ENCODE results near the gene DAGLA. TPM values are rescaled to one million over a fixed set of nuclear protein-coding genes. Genes with fewer than 3 reads are reported as not detected.

DAGLA gene, protein sequence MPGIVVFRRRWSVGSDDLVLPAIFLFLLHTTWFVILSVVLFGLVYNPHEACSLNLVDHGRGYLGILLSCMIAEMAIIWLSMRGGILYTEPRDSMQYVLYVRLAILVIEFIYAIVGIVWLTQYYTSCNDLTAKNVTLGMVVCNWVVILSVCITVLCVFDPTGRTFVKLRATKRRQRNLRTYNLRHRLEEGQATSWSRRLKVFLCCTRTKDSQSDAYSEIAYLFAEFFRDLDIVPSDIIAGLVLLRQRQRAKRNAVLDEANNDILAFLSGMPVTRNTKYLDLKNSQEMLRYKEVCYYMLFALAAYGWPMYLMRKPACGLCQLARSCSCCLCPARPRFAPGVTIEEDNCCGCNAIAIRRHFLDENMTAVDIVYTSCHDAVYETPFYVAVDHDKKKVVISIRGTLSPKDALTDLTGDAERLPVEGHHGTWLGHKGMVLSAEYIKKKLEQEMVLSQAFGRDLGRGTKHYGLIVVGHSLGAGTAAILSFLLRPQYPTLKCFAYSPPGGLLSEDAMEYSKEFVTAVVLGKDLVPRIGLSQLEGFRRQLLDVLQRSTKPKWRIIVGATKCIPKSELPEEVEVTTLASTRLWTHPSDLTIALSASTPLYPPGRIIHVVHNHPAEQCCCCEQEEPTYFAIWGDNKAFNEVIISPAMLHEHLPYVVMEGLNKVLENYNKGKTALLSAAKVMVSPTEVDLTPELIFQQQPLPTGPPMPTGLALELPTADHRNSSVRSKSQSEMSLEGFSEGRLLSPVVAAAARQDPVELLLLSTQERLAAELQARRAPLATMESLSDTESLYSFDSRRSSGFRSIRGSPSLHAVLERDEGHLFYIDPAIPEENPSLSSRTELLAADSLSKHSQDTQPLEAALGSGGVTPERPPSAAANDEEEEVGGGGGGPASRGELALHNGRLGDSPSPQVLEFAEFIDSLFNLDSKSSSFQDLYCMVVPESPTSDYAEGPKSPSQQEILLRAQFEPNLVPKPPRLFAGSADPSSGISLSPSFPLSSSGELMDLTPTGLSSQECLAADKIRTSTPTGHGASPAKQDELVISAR
- total RNA-seq: 10 to 100 TPM in 2 of 3 donors, 1 to 10 TPM in 1; 7.2 to 12.0 (median 11.9) TPM
- long read RNA-seq, donor 1, partial matches to known transcripts: 5 of 7 reads
- long read RNA-seq, donor 1, other reads (novel, unspliced or antisense): 2 of 7 reads
- long read RNA-seq, donor 2, partial matches to known transcripts: 2 of 2 reads
- long read RNA-seq, donor 2, other reads (novel, unspliced or antisense): 0 of 2 reads

DNA sequence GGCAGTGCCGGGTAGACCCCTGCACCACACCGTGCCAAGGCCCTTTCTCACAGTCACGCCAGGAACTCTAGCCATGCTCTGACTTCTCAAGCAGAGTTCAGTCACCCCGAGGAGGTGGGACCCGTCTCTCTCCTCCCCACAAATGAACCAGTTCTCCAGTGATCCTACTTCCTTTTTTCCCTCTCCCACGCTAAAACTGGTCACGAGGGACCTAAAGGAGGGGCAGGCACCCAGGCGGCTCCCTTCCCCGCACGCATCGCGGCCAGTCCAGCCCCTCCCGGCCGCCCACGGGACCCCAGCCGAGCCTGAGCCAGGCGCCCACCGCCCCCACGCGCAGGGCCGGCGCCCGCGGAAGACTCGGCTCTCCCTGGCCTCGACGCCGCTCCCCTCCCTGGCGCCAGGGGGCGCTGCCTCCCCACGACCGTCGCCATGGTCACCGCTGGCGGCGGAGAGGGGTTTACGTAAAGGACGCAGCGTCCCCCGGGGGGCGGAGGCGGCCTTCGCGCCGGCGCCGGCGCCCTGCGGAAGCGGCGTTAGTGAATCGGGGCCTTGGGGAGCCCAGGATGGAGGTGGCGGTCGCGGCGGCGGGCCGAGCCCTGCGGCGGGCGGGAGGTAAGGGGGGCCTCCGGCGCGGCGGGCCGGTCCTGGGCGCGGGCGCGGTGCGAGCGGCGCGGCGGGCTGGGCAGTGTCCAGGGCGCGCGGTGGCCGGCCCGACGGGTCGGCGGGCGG lies at the start of gene DAGLA:
Gene DAGLA, plus strand, starts transcription at position 499 of the 729 bp plus-strand sequence. CDS start 39,765 bp downstream, outside the sequence.
- Histone ChIP-seq H3K36me3 (ENCODE audit: low read depth) (no peaks in the 10 kb centered on the region), H3K4me3 (peak within 1 kb of the TSS; percentile 24), H3K9me3 (no peaks in the 10 kb centered on the region), H3K4me1 (ENCODE audit: low read depth) (peaks cover 35% of the 10 kb centered on the region)
- intact Hi-C loops (cut with DNase I, micrococcal nuclease): loop anchor here (2.0 to 5.0 kb wide), 2 partner anchors 52 to 53 kb away; no protein-coding TSS in a partner anchor
- ATAC-seq: peak; percentile 84
- TF ChIP-seq, protein P1, sequence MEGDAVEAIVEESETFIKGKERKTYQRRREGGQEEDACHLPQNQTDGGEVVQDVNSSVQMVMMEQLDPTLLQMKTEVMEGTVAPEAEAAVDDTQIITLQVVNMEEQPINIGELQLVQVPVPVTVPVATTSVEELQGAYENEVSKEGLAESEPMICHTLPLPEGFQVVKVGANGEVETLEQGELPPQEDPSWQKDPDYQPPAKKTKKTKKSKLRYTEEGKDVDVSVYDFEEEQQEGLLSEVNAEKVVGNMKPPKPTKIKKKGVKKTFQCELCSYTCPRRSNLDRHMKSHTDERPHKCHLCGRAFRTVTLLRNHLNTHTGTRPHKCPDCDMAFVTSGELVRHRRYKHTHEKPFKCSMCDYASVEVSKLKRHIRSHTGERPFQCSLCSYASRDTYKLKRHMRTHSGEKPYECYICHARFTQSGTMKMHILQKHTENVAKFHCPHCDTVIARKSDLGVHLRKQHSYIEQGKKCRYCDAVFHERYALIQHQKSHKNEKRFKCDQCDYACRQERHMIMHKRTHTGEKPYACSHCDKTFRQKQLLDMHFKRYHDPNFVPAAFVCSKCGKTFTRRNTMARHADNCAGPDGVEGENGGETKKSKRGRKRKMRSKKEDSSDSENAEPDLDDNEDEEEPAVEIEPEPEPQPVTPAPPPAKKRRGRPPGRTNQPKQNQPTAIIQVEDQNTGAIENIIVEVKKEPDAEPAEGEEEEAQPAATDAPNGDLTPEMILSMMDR (IDR thresholded peaks at IDR 0.05): peak; percentile 96
- peak; percentile 72 to 86 (median 79) for DNase-seq

DNA sequence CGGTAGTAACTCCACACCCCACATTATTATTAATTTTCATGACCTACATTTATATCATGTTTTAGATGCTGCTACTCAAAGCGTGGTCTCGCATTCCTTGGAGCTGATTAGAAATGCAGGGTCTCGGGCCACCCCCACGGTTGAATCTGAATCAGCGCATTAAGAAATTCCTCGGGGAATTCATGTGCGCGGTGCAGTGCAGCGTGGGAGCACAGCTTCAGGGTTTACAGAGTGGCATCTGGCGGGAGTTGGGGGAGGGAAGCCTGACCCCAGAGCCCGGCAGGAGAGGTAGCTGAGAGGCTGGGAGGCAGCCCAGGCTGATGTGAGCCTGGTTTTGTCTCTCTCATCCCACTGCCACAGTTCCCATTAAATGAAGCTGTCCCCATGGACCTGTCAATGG lies 48.1 kb upstream of the DAGLA start:
- H3K4me1 ChIP-seq (ENCODE audit: low read depth): peaks cover under 1% of the 10 kb centered on the region
- intact Hi-C loops (cut with DNase I, micrococcal nuclease): loop anchor here in 1 of 2 donors (10.0 kb wide), 1 partner anchor 157 kb away; no protein-coding TSS in a partner anchor
- no peak for DNase-seq
- no peaks in the 10 kb centered on the region for H3K36me3 ChIP-seq (ENCODE audit: low read depth)
- ATAC-seq: no peak
- no peak overlapping the region for H3K4me3 ChIP-seq
- no peaks in the 10 kb centered on the region for H3K9me3 ChIP-seq
- TF ChIP-seq, protein P1 (IDR thresholded peaks at IDR 0.05): no peak

DNA sequence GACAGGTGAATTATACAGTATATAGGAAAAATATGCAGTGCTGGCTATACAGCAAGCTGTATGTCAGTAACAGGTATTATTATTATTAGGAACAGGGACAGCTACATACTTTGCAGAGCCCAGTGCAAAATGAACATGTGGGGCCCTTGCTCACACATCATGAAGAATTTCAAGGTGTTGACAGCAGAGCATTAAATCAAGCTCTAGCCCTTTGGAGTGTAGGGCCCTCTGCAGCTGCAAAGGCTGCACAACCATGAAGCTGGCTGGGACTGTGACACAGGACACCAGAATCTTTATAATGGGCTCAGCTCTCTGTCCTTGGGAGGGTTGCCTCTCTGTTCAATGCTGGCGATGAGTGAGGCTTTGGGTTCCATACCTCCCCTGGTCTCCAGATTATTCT lies 44.9 kb upstream of the DAGLA start:
- DNase-seq (no peak), ATAC-seq (no peak)
- TF ChIP-seq, protein P1 (IDR thresholded peaks at IDR 0.05): no peak
- Histone ChIP-seq H3K9me3 (no peaks in the 10 kb centered on the region), H3K4me3 (no peak overlapping the region), H3K4me1 (ENCODE audit: low read depth) (peaks cover 4% of the 10 kb centered on the region), H3K36me3 (ENCODE audit: low read depth) (no peaks in the 10 kb centered on the region)
- intact Hi-C loops (cut with DNase I, micrococcal nuclease): loop anchor here in 1 of 2 donors (10.0 kb wide), 1 partner anchor 161 kb away; no protein-coding TSS in a partner anchor

DNA sequence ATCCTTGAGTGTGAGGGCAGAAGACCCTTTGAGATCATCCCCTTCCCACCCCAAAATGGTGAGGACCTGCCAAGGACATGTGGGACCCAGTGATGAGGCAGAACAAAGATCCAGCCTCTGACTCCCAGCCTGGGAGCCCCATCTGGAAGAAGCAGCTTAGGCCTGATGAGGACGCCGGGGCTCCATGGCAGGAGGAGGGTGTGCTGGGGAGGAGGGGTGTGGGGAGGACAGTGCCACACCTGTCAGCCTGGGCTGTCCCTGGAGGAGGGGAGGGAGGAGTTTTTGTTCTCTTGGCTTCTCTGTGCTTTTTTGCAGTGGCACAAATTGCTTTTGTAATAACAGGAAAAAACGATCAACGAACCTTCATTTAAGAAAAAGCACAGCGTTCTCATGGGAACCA lies 44.4 kb upstream of the DAGLA start:
- DNase-seq: no peak
- TF ChIP-seq, protein P1 (IDR thresholded peaks at IDR 0.05): no peak
- Histone ChIP-seq H3K4me3 (no peak overlapping the region), H3K4me1 (ENCODE audit: low read depth) (peaks cover 4% of the 10 kb centered on the region), H3K36me3 (ENCODE audit: low read depth) (no peaks in the 10 kb centered on the region), H3K9me3 (no peaks in the 10 kb centered on the region)
- intact Hi-C loops (cut with DNase I, micrococcal nuclease): loop anchor here in 1 of 2 donors (10.0 kb wide), 1 partner anchor 161 kb away; no protein-coding TSS in a partner anchor
- ATAC-seq: peak; percentile 55
